Epidermal melanocyte (primary cell): ENCODE data around the gene WNT2.
"Not testable (repeated sequence)": the region's sequence is repeated elsewhere in the genome, so short reads cannot be mapped to it uniquely, and the experiment has no call there.

Experiments used
- DNase-seq: peaks from one replicate; pipeline ENCODE4 v3.0.0; 2011; ENCODE audit warnings: low spot score; ENCODE audit not compliant: insufficient read length

WNT2 gene

GRCh38 chr7:117264716-117265115 is 58.1 kb downstream of the WNT2 start:
- DNase-seq: no peak

GRCh38 chr7:117262546-117262945 is 60.3 kb downstream of the WNT2 start:
- DNase-seq: no peak

GRCh38 chr7:117259615-117260014 is 63.2 kb downstream of the WNT2 start:
- DNase-seq: no peak

GRCh38 chr7:117251687-117252086 is 71.2 kb downstream of the WNT2 start:
- DNase-seq: no peak

GRCh38 chr7:117250801-117251200 is 72.1 kb downstream of the WNT2 start:
- DNase-seq: no peak

- DNase-seq: no peak
Measured at GRCh38 chr7:117250245-117250644, 72.6 kb downstream of the WNT2 start.

- DNase-seq: no peak
Measured at GRCh38 chr7:117249696-117250095, 73.2 kb downstream of the WNT2 start.

GRCh38 chr7:117248829-117249228 is 74.0 kb downstream of the WNT2 start:
- DNase-seq: no peak

- no peak for DNase-seq
Measured at GRCh38 chr7:117247809-117248208, 75.0 kb downstream of the WNT2 start.

- not testable (repeated sequence) for DNase-seq
Measured at GRCh38 chr7:117245703-117246102, 77.2 kb downstream of the WNT2 start.

- DNase-seq: no peak
Measured at GRCh38 chr7:117243390-117243789, 79.5 kb downstream of the WNT2 start.

GRCh38 chr7:117241088-117241487 is 81.8 kb downstream of the WNT2 start:
- no peak for DNase-seq

- no peak for DNase-seq
Measured at GRCh38 chr7:117238937-117239336, 83.9 kb downstream of the WNT2 start.

- no peak for DNase-seq
Measured at GRCh38 chr7:117238472-117238871, 84.4 kb downstream of the WNT2 start.

GRCh38 chr7:117237646-117238045 is 85.2 kb downstream of the WNT2 start:
- no peak for DNase-seq

- no peak for DNase-seq
Measured at GRCh38 chr7:117231047-117231359, 91.9 kb downstream of the WNT2 start.

GRCh38 chr7:117230276-117231046 is 92.4 kb downstream of the WNT2 start:
- no peak for DNase-seq

- no peak for DNase-seq
Measured at GRCh38 chr7:117229350-117229749, 93.5 kb downstream of the WNT2 start.

- no peak for DNase-seq
Measured at GRCh38 chr7:117227091-117227490, 95.8 kb downstream of the WNT2 start.

GRCh38 chr7:117225536-117225935 is 97.3 kb downstream of the WNT2 start:
- DNase-seq: no peak
